22Rv1 (cell line): ENCODE measurements around the gene ARL10.

Source experiments
- H3K27ac ChIP-seq: fragments of 450-650 bp; 2 replicates; pipeline ENCODE4 v1.5.1; 2017
- CTCF ChIP-seq: fragments of 450-650 bp; IDR thresholded peaks from 2 replicates; pipeline ENCODE4 v1.5.1; 2017; ENCODE audit warnings: mild to moderate bottlenecking
- ZFX ChIP-seq: fragments of 450-650 bp; IDR thresholded peaks from 2 replicates; pipeline ENCODE4 v1.6.1; 2017; ENCODE audit warnings: antibody characterized with exemption, borderline replicate concordance

The ARL10 gene

GRCh38 chr5:176410486-176411180 is 45.3 kb downstream of the ARL10 start:
- TF ChIP-seq CTCF (no peak), ZFX (no peak)

GRCh38 chr5:176412517-176413254 is 47.4 kb downstream of the ARL10 start:
- TF ChIP-seq ZFX: no peak
- no peak for TF ChIP-seq CTCF
- H3K27ac ChIP-seq: no peak overlapping the region

More at GRCh38 chr5:176410486-176411180, 45.3 kb downstream of the ARL10 start:
- H3K27ac ChIP-seq: no peak overlapping the region

GRCh38 chr5:176413255-176413565 is 47.9 kb downstream of the ARL10 start:
- H3K27ac ChIP-seq: no peak overlapping the region
- TF ChIP-seq CTCF (no peak), ZFX (no peak)

- no peak overlapping the region for H3K27ac ChIP-seq
- TF ChIP-seq CTCF (no peak), ZFX (no peak)
Observed at GRCh38 chr5:176413709-176414191, 48.5 kb downstream of the ARL10 start.

GRCh38 chr5:176414704-176415103 is 49.4 kb downstream of the ARL10 start:
- TF ChIP-seq ZFX (no peak), CTCF (no peak)
- peak overlapping the region; percentile 78; the same call in 1 of the 2 replicates for H3K27ac ChIP-seq

- peak overlapping the region; percentile 78 for H3K27ac ChIP-seq
- TF ChIP-seq CTCF: no peak
- TF ChIP-seq ZFX: no peak
Observed at GRCh38 chr5:176415240-176415951, 50.1 kb downstream of the ARL10 start.
